ENCODE measurements around the gene SLC35F1.

Gene SLC35F1

DNA sequence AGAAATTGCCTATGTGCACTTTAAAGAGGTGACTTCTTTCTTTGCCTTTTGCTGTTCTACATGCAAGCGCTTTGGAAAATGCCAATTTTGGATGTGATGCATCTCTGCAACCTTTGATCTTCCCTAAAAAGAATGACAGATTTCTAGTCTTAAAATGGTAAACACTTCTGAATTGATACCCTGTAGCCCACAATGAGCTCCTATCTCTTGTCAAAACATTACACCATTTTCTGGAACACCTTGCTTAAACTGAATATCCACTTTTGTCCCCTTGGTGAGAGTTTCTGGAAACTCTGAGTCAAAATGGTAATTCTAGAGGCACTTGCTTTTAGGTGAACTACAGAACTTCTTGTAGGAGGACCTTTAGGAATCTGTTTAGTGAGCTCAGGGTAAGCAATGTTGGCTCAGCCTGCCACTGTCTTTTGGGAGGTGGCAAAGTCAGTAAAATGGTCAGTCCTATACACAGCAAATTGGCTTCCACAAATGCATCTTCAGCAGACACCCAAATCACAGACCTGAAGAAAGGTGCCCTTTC, 216.5 kb downstream of the SLC35F1 start:
- no peak for DNase-seq (ENCODE audit: low read depth)

- no peak for DNase-seq (ENCODE audit: low read depth)
These were observed 217.8 kb downstream of the SLC35F1 start for GRCh38 chr6:118124851-118125250.

GRCh38 chr6:118128755-118129154, 221.7 kb downstream of the SLC35F1 start:
- no peak for DNase-seq (ENCODE audit: low read depth)

DNA sequence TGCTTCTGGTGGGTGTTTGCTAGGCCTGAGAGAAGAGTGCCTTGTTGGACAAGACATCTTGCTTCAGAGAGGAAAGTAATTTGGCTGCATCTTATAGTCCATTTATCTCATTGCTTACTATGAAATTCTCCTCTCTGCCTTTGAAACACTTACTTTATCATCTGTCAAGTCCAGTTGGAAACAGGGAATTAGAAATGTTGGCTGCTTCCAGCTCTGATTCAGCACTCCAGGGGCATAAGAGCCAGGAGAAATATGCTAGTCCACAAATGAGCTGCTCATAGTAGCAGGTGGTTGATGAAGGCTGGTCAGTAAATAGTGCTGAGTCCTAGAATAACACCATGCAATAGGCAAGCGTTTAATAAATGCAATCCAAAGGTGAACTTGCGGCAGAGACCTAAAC, 227.1 kb downstream of the SLC35F1 start:
- DNase-seq (ENCODE audit: low read depth) = no peak

DNA sequence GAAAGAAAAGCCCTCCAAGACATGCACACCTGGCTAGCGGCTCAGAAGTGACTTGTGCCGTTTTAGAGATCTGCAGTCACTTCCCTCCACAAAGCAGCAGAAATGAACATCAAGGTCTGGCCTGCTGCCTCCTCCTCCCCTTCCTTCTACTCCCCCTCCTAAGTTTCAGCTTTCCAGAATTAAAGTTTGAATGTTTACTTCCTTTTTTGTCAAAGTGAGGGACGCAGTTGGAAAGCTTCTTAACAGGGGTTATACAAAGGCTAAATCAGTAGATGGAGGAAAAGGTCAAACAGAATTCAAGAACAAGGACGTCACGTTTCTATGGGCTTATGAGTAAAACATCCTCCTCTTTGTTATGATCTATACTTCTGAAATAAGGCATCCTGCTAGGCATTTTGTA, 227.7 kb downstream of the SLC35F1 start:
- no peak for DNase-seq (ENCODE audit: low read depth)

DNA sequence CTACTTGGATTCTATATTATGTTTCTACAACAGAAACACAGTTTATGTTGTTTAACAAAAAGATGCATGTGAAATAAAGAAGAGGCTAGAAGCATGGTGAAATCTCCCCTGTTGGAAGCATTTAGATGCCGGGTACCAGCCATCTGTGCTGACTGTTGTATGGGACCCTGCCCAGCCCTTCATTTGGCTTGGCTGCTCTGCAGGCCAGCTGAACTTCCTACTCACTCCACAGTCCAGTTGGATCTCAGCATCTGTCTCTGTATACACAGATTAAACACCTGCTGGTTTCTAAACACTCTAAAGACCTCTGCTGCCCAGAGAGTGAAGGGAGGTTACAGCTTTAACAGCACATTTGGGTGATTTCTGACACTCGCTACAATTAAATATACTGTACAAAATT, 228.3 kb downstream of the SLC35F1 start:
- DNase-seq (ENCODE audit: low read depth) = no peak

DNA sequence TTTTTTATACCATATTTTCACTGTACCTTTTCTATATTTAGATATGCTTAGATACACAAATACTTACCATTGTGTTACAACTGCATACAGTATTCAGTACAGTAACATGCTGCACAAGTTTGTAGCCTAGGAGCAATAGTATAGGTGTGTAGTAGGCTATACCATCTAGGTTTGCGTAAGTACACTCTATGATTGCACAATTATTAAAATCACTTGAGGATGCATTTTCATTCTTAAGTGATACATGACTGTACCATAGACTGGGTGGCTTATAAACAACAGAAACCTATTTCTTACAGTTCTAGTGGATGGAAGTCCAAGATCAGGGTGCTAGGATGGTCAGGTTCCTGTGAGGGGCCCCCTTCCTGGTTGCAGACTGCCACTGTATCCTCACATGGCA, 234.1 kb downstream of the SLC35F1 start:
- DNase-seq (ENCODE audit: low read depth) = no peak

DNA sequence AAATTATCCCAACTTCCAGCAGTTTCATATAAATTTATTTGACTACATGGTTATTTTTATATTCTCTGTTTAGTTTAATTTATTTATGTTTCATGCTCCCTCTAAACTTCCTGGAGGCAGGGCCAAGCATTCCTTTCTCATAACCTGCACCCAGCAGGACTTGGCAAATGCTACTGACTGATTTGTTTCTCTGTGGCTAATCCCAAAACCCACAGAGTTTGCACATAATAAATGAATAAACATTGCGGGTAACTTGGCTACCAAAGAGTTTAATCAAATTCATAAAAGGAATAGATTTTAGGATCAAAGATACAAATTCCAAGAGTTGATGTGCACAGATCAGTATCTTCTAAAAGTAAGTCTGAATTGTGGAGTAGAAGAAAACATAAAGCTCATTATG, 239.5 kb downstream of the SLC35F1 start:
- no peak for DNase-seq (ENCODE audit: low read depth)

DNA sequence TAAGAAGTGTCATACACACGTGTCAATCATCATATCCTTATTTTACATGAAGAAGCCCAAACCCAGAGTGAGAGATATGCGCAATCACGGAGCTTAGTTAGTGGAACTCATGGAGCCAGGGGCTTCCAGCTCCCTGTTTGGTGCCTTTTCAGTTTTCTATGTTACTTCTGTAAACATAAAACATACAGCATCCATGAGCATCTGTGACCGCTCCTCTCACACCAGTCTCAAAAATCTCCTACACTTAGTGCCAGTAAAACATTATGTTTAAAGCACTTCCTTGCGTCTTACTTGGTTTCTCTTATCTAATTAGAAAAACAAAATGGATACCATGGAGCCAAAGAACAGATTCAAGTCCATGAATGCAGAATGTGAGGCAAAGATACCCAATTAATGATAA, 240.4 kb downstream of the SLC35F1 start:
- DNase-seq (ENCODE audit: low read depth) = no peak

- DNase-seq (ENCODE audit: low read depth) = no peak
These were observed 241.5 kb downstream of the SLC35F1 start for GRCh38 chr6:118148561-118148960.

GRCh38 chr6:118152524-118152923, 245.5 kb downstream of the SLC35F1 start:
- no peak for DNase-seq (ENCODE audit: low read depth)

DNA sequence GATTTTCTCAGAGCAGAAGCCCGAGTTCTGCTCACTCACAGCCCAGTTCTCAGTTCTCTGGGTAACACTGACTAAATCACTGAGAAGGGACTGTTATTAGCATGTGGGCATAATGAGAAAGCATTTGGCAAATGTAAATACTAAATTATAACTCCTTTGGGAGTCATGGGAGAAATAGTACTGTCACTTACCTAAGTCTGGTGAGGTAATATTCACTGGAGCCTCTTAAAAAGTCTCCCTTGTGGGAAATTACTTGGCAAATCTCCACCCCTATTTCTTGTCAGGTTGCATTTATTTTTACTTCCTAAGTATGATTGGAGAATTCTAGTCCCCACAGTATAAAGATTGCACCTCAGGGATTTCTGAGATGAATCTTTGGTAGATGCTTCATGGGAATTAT, 254.3 kb downstream of the SLC35F1 start:
- no peak for DNase-seq (ENCODE audit: low read depth)

DNA sequence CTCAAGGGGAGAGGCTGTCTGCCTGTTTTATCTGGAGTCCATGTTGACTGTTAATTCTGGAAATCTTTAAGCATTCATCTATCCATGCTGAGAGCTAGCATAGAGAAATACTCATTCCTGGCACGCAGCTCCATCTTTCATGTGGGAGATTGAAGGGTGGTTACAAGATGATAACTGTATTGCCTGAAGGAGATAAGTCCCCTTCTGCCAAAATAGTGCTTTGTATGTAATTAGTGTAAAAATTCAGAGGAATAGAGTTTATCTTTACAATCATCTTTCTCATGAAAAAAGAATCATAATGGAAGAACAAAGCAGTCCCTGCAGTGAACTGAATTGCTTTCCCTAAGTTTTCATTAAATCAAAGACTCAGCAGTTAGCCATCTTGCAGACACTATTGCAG, 256.5 kb downstream of the SLC35F1 start:
- DNase-seq (ENCODE audit: low read depth) = no peak

- no peak for DNase-seq (ENCODE audit: low read depth)
These were observed 258.4 kb downstream of the SLC35F1 start for GRCh38 chr6:118165500-118165899.

- no peak for DNase-seq (ENCODE audit: low read depth)
These were observed 261.4 kb downstream of the SLC35F1 start for GRCh38 chr6:118168421-118168820.

GRCh38 chr6:118171852-118172251, 264.8 kb downstream of the SLC35F1 start:
- no peak for DNase-seq (ENCODE audit: low read depth)

DNA sequence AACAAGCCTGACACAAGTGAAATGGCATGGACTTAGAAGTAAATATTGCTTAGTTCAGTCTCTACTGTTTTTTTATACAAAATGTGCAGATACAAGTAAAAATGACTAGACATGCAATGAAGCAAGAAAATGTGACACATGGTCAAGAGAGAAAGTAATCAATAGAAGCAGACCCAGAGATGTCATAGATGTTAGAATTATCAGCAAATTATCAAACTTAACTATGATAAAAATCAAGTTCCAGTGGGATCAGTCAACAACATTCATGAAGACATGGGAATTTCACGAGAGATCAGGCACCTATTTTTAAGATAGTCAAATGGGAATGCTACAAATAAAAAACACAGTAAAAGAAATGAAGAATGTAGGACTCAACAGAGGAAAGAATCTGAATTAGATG, 267.0 kb downstream of the SLC35F1 start:
- no peak for DNase-seq (ENCODE audit: low read depth)

GRCh38 chr6:118177720-118178119, 270.7 kb downstream of the SLC35F1 start:
- DNase-seq (ENCODE audit: low read depth) = no peak

DNA sequence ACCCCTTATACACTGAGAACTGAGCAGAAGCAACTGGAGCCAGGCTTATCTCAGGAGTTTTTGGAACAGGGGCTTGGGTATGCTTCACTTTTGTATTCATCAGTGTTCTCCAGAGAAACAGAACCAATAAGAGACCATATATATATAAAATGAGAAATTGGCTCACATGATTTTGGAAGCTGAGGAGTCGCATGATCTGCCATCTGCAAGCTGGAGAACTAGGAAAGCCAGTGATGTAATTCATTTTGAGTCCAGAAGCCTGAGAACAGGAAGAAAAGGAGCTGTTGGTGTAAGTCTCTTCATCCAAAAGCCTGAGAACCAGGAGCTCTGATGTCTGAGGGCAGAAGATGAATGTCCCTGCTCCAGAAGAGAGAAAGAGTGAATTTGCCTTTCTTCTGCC, 272.0 kb downstream of the SLC35F1 start:
- no peak for DNase-seq (ENCODE audit: low read depth)

GRCh38 chr6:118186672-118187567, 279.9 kb downstream of the SLC35F1 start:
- DNase-seq (ENCODE audit: low read depth) = no peak

GRCh38 chr6:118187568-118188164, 280.6 kb downstream of the SLC35F1 start:
- DNase-seq (ENCODE audit: low read depth) = no peak

DNA sequence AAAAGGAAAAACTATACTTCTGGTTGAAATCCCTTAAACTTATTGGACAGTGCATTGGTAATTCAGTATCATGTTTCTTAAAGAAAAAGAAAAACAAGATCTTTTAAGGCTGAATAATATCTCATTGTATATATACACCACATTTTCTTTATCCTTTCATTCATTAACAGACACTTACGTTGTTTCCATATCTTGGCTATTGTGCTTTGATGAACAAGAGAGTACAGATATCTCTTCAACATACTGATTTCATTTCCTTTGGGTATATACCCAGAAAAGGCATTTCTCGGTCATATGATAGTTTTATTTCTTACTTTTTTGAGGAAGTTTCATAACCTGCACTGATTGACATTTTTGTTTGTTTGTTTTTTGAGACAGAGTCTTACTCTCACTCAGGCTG, 281.5 kb downstream of the SLC35F1 start:
- DNase-seq (ENCODE audit: low read depth) = no peak

GRCh38 chr6:118197539-118197938, 290.5 kb downstream of the SLC35F1 start:
- DNase-seq (ENCODE audit: low read depth) = no peak
